Thyroid gland (tissue), 4 donors: Measurements from ENCODE around the gene CHRND.

ENCODE experiments used
- CTCF ChIP-seq, 6 experiments: fragments of 200-600 bp in 3 of 6; fragments of 450-650 bp in 3 of 6; sonication (generic) in 3 of 6; IDR thresholded peaks; one replicate each; pipeline ENCODE4 v1.5.1; 2016 to 2019; ENCODE audit warnings: antibody characterized with exemption in 6 of 6, mild to moderate bottlenecking in 2 of 6, inconsistent platforms in 1 of 6, moderate library complexity in 1 of 6
- POLR2A ChIP-seq, 2 donors: fragments of 450-650 bp; IDR thresholded peaks; one replicate each; pipeline ENCODE4 v1.6.1; 2017; ENCODE audit warnings: antibody characterized with exemption in 2 of 2, mild to moderate bottlenecking in 2 of 2, moderate library complexity in 1 of 2

- TF ChIP-seq CTCF (IDR thresholded peaks at IDR 0.05) (no peak), POLR2A (IDR thresholded peaks at IDR 0.05) (no peak)
Observed at GRCh38 chr2:232551776-232552175, 25.8 kb downstream of the CHRND start.
